Activated naive CD8-positive, alpha-beta T cell treated with anti-CD3 and anti-CD28 coated beads for 36 hours (primary cell): Measurements from ENCODE around the gene ATXN2. TPM values are rescaled to one million over a fixed set of nuclear protein-coding genes. Genes with fewer than 3 reads are reported as not detected.
"Not testable (repeated sequence)": the region's sequence is repeated elsewhere in the genome, so short reads cannot be mapped to it uniquely, and the experiment has no call there.

Experiments used
- DNase-seq: peaks from one replicate; pipeline ENCODE4 v3.0.0; 2021
- H3K27ac Mint-ChIP-seq: one replicate; pipeline ENCODE4 v1.8.0; 2022; ENCODE audit warnings: mild to moderate bottlenecking, moderate library complexity, mixed read lengths
- H3K27me3 Mint-ChIP-seq: one replicate; pipeline ENCODE4 v1.8.0; 2022; ENCODE audit warnings: mild to moderate bottlenecking, mixed read lengths
- H3K36me3 Mint-ChIP-seq: one replicate; pipeline ENCODE4 v1.8.0; 2021; ENCODE audit warnings: mild to moderate bottlenecking, mixed read lengths
- H3K4me1 Mint-ChIP-seq: one replicate; pipeline ENCODE4 v1.8.0; 2021; ENCODE audit warnings: mixed read lengths
- H3K4me3 Mint-ChIP-seq: one replicate; pipeline ENCODE4 v1.8.0; 2022; ENCODE audit warnings: mild to moderate bottlenecking, moderate library complexity, mixed read lengths
- H3K9me3 Mint-ChIP-seq: one replicate; pipeline ENCODE4 v1.8.0; 2022; ENCODE audit warnings: mixed read lengths
- total RNA-seq, 2 experiments: library from RNA; stranded (reverse); gene quantifications; one replicate each; pipeline ENCODE4 v1.2.3, GENCODE V29; 2021

The ATXN2 gene
- total RNA-seq, 2 experiments from 2014 or later, result 24.8 to 30.8 TPM

- Mint-ChIP-seq H3K9me3 (no peaks in the 10 kb centered on the region), H3K27ac (no peak overlapping the region), H3K4me1 (no peaks in the 10 kb centered on the region), H3K4me3 (no peak overlapping the region), H3K27me3 (no peaks in the 10 kb centered on the region), H3K36me3 (no peaks in the 10 kb centered on the region)
- DNase-seq, result no peak
These were observed 8.1 kb upstream of the ATXN2 start for GRCh38 chr12:111607239-111607638.

DNA sequence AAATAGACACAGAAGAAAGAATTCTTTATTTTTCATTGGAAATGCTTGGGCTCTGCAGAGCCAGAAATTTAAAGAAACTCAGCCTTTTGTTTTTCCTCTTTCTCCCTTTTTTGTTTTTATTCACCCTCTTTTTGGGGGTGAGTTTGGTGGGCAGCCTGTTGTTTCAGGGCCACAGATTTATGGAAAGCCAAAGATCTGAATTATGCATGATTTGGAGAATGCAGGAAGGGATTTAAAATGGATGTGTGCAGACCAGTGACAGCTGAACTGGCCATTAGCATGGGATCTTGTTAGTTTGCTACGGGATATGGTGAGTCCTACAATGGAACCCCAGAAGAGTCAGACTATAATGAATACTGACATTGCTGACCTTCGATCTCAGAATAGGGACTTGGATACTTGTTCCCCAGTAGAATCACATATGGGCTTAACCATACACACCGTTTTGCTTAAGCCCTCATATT is 7.7 kb upstream of the ATXN2 start:
- Mint-ChIP-seq H3K27me3 (no peaks in the 10 kb centered on the region), H3K27ac (no peak overlapping the region), H3K4me1 (no peaks in the 10 kb centered on the region), H3K36me3 (no peaks in the 10 kb centered on the region), H3K4me3 (no peak overlapping the region), H3K9me3 (no peaks in the 10 kb centered on the region)
- no peak for DNase-seq

DNA sequence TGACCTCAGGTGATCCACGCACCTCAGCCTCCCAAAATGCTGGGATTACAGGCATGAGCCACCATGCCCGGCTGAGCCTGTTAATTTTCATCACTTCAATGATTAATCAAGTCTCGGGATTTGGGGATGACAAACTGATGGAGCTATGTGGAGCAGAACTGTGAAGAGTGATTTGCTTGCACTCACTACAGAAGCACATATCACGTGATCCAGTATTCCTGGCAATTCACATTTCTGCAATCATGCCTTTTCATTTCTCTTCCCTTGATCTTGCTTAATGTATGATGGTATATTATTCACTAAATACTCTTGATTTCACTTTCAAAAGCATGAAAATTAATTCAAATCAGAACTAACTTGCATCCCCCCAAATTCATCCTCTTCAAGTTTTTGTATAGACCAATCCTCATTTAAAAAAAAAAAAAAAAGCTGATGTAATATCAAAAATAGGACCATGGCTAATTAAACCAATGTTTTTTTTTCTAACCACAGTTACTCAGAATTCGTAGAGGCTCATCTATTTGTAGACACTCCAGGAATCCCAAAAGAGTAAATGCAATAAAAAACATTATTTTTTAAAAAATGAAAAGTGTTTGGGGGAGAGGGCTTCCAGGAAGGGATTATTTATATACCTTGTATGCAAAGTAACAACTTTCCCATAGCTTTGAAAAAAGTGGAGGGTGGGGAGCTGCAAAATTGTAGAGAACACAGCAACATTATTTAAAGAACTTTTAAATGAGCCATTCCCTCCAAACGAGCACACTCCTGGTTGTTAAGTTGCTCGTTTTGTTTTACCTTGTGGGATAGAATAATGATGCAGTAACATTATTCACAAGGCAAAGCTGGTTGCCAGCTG is 7.0 kb upstream of the ATXN2 start:
- no peak overlapping the region for H3K4me3 Mint-ChIP-seq
- no peak overlapping the region for H3K27ac Mint-ChIP-seq
- no peaks in the 10 kb centered on the region for H3K4me1 Mint-ChIP-seq
- H3K27me3 Mint-ChIP-seq, result no peaks in the 10 kb centered on the region
- no peak for DNase-seq
- no peaks in the 10 kb centered on the region for H3K9me3 Mint-ChIP-seq
- no peaks in the 10 kb centered on the region for H3K36me3 Mint-ChIP-seq

GRCh38 chr12:111602857-111603256 is 3.7 kb upstream of the ATXN2 start:
- H3K9me3 Mint-ChIP-seq, H3K27me3 Mint-ChIP-seq, H3K36me3 Mint-ChIP-seq, H3K4me1 Mint-ChIP-seq, H3K27ac Mint-ChIP-seq, H3K4me3 Mint-ChIP-seq, DNase-seq: not testable (repeated sequence)

DNA sequence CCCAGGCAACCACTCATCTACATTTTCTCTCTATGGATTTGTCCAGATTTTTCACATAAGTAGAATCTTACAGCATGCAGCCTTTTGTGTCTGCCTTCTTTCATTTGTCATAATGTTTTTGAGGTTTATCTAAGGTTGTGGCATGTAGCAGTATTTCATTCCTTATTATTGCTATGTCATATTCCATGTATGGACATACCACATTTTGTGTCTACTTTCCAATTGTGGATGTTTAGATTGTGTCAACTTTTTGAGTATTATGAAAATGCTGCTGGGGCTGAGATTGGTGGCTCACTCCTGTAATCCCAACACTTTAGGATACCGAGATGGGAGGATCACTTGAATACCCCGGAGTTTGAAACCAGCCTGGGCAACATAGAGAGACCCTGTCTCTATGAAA is 3.2 kb upstream of the ATXN2 start:
- Mint-ChIP-seq H3K4me1 (peaks cover 6% of the 10 kb centered on the region), H3K27me3 (no peaks in the 10 kb centered on the region), H3K36me3 (no peaks in the 10 kb centered on the region), H3K27ac (no peak overlapping the region), H3K9me3 (no peaks in the 10 kb centered on the region), H3K4me3 (no peak overlapping the region)
- no peak for DNase-seq

GRCh38 chr12:111600986-111601385 is 1.9 kb upstream of the ATXN2 start:
- not testable (repeated sequence) for H3K27me3 Mint-ChIP-seq, H3K4me3 Mint-ChIP-seq, DNase-seq, H3K36me3 Mint-ChIP-seq, H3K27ac Mint-ChIP-seq, H3K9me3 Mint-ChIP-seq
- peaks cover 15% of the 10 kb centered on the region for H3K4me1 Mint-ChIP-seq

DNA sequence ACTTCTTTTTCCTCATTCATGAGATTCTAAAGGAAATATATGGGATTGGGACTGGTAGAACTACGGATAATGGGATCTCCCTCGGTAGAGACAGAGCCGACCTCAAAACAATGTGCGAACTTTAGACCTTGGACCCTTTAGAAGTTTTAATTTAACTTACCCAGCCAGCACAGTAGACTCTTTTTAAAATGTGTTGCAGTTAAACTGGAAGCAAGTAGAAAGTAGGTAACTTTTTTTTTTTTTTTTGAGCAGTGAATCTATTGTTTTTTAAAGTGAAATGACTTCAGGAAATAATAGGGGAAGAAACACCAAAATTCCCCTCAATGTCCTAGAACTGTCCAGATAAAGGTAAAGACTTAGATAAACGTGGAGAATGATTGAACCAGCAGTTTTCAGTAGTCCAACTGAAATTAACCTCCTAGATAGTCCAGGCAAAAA is 1.1 kb upstream of the ATXN2 start:
- Mint-ChIP-seq H3K36me3 (no peaks in the 10 kb centered on the region), H3K4me1 (peaks cover 17% of the 10 kb centered on the region), H3K27me3 (no peaks in the 10 kb centered on the region), H3K27ac (peak overlapping the region; percentile 92), H3K4me3 (peak overlapping the region; percentile 88), H3K9me3 (no peaks in the 10 kb centered on the region)
- DNase-seq, result no peak

DNA sequence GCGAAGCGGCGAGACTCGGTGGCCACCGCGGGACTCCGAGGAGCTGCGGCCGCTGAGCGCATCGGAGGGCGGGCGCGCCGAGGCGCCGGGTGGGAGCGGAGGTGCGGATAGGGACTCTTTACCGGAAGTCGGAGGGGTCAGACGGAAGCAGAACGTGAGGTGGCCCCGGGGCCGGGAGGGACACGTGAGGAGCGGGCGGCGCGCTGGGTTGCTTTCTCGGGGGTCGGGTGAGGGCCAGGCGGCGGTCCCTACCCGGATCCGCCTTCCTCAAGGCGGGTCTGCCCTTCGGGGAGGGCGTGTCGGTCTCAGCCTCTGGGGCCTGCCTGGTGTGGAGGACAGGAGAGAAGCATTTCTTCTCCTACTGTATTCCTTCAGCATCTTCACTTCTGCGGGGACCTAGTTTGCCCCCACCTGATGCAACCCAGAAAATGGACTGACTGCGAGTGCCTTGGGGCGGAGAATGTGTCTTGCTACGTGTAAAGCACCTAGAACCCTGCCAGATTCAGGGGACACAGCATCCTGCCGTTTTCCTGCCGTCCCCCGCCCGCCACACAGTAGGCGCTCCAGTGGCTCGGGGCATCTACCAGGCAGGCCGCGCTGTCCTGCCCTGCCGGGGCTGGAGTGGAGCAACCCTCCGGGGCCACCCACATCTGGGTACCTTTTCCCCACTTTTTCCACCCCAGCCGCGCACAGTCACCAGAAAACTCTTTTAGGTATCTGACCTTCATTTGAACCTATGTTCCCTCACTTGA is 514 bp upstream of the ATXN2 start:
- Mint-ChIP-seq H3K4me3 (peak overlapping the region; percentile 88), H3K27ac (peak overlapping the region; percentile 92), H3K4me1 (peaks cover 21% of the 10 kb centered on the region), H3K36me3 (peaks cover 2% of the 10 kb centered on the region), H3K27me3 (no peaks in the 10 kb centered on the region), H3K9me3 (no peaks in the 10 kb centered on the region)
- peak; percentile 91 for DNase-seq

- Mint-ChIP-seq H3K4me3 (peak overlapping the region; percentile 87), H3K4me1 (peaks cover 26% of the 10 kb centered on the region), H3K9me3 (no peaks in the 10 kb centered on the region), H3K27ac (peak overlapping the region; percentile 83), H3K36me3 (peaks cover 2% of the 10 kb centered on the region), H3K27me3 (no peaks in the 10 kb centered on the region)
- DNase-seq, result peak; percentile 42
These were observed 1.1 kb downstream of the ATXN2 start for GRCh38 chr12:111597831-111598636.

DNA sequence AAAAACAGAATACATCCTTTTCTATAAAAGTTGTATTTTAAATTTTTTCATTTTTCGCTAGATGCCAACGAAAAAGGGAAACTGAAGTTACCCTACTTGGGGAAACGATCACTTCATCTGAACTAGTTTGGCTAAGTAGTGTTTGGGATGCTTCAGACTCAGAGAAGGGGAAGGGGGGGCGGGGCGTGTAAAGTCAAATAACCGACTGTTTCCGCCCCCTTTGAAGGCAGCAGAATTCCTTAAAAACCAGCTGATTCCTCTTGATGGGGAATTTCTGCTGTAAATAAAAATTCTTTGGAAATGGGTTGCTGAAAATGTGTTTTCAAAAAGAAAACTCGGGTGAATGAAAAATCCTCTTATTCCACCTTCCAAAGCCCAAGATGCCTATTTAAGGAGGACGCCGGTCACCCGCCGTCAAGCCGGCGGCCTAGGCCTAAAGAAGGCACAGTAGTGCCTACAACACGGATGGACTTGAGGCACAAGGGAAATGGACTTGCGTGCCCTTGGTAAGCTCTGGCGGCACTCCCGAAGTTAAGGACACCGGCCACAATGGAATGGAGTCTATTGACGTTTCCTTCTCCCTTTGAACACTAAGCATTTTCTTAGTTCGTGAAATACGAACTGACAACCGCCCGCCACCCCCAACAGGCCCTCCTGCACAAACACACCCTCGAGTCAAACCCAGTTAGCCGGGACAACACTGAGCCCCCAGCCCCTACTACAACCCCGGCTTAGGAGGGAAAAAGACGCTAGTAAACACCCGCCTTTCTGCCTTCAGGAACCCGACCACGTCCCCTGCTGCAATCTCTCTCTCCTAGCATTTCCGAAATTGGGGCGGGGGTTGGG is 1.9 kb downstream of the ATXN2 start:
- Mint-ChIP-seq H3K27me3 (no peaks in the 10 kb centered on the region), H3K4me3 (peak overlapping the region; percentile 87), H3K36me3 (peaks cover 2% of the 10 kb centered on the region), H3K9me3 (no peaks in the 10 kb centered on the region), H3K4me1 (peaks cover 27% of the 10 kb centered on the region), H3K27ac (peak overlapping the region; percentile 73)
- peak; percentile 19 for DNase-seq

DNA sequence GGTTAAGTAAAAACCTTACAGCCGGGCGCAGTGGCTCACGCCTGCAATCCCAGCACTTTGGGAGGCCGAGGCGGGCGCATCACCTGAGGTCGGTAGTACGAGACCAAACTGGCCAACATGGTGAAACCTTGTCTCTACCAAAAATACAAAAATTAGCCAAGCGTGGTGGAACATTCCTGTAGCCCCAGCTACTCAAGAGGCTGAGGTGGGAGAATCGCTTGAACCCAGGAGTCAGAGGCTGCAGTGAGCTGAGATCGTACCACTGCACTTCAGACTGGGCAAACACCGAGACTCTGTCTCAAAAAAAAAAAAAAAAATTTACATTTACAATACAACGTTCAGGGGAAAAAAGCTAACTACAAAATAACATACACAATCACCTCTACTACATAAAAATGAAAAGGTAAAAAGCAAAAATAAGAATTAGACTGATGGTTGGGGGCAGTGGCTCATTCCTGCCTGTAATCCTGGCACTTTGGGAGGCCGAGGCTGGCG is 3.7 kb downstream of the ATXN2 start:
- H3K36me3 Mint-ChIP-seq, H3K27me3 Mint-ChIP-seq, DNase-seq, H3K4me3 Mint-ChIP-seq, H3K9me3 Mint-ChIP-seq, H3K27ac Mint-ChIP-seq: not testable (repeated sequence)
- H3K4me1 Mint-ChIP-seq, result peaks cover 29% of the 10 kb centered on the region

DNA sequence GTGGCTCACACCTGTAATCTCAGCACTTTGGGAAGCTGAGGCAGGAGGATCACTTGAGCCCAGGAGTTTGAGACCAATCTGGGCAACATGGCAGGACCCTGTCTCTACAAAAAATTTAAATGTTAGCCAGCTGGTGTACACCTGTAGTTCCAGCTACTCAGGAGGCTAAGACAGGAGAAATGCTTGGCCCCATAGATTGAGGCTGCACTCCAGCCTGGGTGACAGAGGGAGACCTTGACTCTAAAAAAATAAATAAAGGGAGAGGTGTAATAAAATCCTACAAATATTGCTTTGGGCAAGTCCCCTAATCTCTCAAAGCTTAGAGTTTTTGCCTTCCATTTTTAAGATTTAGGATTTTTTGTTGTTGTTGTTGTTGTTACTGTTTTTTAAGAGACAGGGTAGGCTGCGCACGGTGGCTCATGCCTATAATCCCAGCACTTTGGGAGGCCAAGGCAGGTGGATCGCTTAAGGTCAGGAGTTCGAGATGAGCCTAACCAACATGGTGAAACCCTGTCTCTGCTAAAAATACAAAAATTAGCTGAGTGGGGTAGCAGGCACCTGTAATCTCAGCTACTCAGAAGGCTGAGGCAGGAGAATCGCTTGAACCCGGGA is 7.6 kb downstream of the ATXN2 start:
- H3K27me3 Mint-ChIP-seq, H3K27ac Mint-ChIP-seq, H3K36me3 Mint-ChIP-seq, H3K4me3 Mint-ChIP-seq, DNase-seq, H3K9me3 Mint-ChIP-seq: not testable (repeated sequence)
- peaks cover 20% of the 10 kb centered on the region for H3K4me1 Mint-ChIP-seq

DNA sequence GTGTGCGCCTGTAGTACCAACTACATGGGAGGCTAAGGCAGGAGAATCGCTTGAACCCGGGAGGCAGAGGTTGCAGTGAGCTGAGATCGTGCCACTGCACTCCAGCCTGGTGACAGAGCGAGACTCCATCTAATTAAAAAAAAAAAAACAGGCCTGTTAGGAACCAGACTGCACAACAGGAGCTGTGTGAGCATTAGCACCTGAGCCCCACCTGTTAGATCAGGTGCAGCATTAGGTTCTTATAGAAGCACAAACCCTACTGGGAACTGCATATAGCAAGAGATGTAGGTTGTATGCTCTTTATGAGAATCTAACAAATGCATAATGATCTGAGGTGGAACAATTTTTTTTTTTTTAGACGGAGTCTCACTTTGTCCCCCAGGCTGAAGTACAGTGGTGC is 8.6 kb downstream of the ATXN2 start:
- Mint-ChIP-seq H3K9me3 (no peaks in the 10 kb centered on the region), H3K36me3 (peaks cover 5% of the 10 kb centered on the region), H3K4me1 (peaks cover 14% of the 10 kb centered on the region), H3K27me3 (no peaks in the 10 kb centered on the region), H3K27ac (no peak overlapping the region), H3K4me3 (no peak overlapping the region)
- no peak for DNase-seq

DNA sequence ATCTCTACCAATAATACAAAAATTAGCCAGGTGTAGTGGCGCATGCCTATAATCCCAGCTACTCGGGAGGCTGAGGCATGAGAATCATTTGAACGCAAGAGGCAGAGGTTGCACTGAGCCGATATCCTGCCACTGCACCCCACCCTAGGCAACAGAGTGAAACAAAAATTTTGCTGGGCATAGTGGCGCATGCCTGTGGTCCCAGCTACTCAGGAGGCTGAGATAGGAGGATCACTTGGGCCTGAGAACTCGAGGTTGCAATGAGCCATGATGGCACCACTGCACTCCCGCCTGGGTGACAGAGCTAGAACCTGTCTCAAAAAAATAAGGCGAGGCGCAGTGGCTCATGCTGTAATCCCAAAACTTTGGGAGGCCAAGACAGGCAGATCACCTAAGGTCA is 9.5 kb downstream of the ATXN2 start:
- H3K36me3 Mint-ChIP-seq, result peaks cover 3% of the 10 kb centered on the region
- H3K4me1 Mint-ChIP-seq, result peaks cover 13% of the 10 kb centered on the region
- no peak overlapping the region for H3K4me3 Mint-ChIP-seq
- H3K9me3 Mint-ChIP-seq, result no peaks in the 10 kb centered on the region
- no peak for DNase-seq
- no peak overlapping the region for H3K27ac Mint-ChIP-seq
- H3K27me3 Mint-ChIP-seq, result no peaks in the 10 kb centered on the region
